CD8-positive, alpha-beta memory T cell (primary cell): ENCODE data around the gene RCCD1. TPM values are rescaled to one million over a fixed set of nuclear protein-coding genes. Genes with fewer than 3 reads are reported as not detected.

Experiments
- CTCF ChIA-PET: fragments of 350-600 bp; sonication (Branson Sonifier 250); formaldehyde crosslinking; loops from one replicate; lab custom pipeline; 2021; ENCODE audit warnings: antibody characterized with exemption; lab: Charles Lee
- POLR2A ChIA-PET: fragments of 350-600 bp; sonication (Branson Sonifier 250); formaldehyde crosslinking; loops from one replicate; lab custom pipeline; 2021; ENCODE audit warnings: antibody characterized with exemption; lab: Charles Lee
- DNase-seq, 5 donors: peaks; one replicate each; pipeline versions ENCODE4 v3.0.0 to v3.0.0-alpha.2; 2020 to 2022; ENCODE audit warnings: mixed read lengths in 1 of 5
- H3K27ac ChIP-seq: one replicate; pipeline ENCODE4 v1.7.0; 2013; ENCODE audit warnings: low read depth, mild to moderate bottlenecking, low read length, moderate library complexity
- H3K27me3 ChIP-seq: 2 replicates; pipeline ENCODE4 v1.7.0; 2013; ENCODE audit warnings: low read length, mild to moderate bottlenecking; ENCODE audit not compliant: insufficient read depth, poor library complexity, severe bottlenecking
- H3K36me3 ChIP-seq: 2 replicates; pipeline ENCODE4 v1.7.0; 2013; ENCODE audit warnings: mild to moderate bottlenecking, low read length, moderate library complexity; ENCODE audit not compliant: insufficient read depth
- H3K4me1 ChIP-seq: 2 replicates; pipeline ENCODE4 v1.7.0; 2013; ENCODE audit warnings: mild to moderate bottlenecking, low read length, moderate library complexity; ENCODE audit not compliant: insufficient read depth
- H3K4me3 ChIP-seq: 2 replicates; pipeline ENCODE4 v1.7.0; 2013; ENCODE audit warnings: mild to moderate bottlenecking, low read length
- H3K9me3 ChIP-seq: 2 replicates; pipeline ENCODE4 v1.7.0; 2013; ENCODE audit warnings: mild to moderate bottlenecking, low read length
- H3K27ac Mint-ChIP-seq, 8 donors: one replicate each; pipeline ENCODE4 v1.8.0; 2020 to 2021; ENCODE audit warnings: mixed read lengths in 8 of 8, mild to moderate bottlenecking in 6 of 8, inconsistent platforms in 3 of 8, moderate library complexity in 3 of 8
- H3K27me3 Mint-ChIP-seq, 2 donors: one replicate each; pipeline ENCODE4 v1.8.0; 2020 to 2021; ENCODE audit warnings: mixed read lengths in 2 of 2, mild to moderate bottlenecking in 1 of 2, moderate library complexity in 1 of 2
- H3K36me3 Mint-ChIP-seq, 3 donors: one replicate each; pipeline ENCODE4 v1.8.0; 2020 to 2021; ENCODE audit warnings: mixed read lengths in 3 of 3, inconsistent platforms in 1 of 3, mild to moderate bottlenecking in 1 of 3
- H3K4me1 Mint-ChIP-seq, 3 donors: one replicate each; pipeline ENCODE4 v1.8.0; 2020 to 2021; ENCODE audit warnings: mixed read lengths in 3 of 3, inconsistent platforms in 1 of 3, mild to moderate bottlenecking in 1 of 3
- H3K4me3 Mint-ChIP-seq, 7 donors: one replicate each; pipeline ENCODE4 v1.8.0; 2020 to 2021; ENCODE audit warnings: mixed read lengths in 7 of 7, mild to moderate bottlenecking in 6 of 7, moderate library complexity in 4 of 7, inconsistent platforms in 2 of 7
- H3K9me3 Mint-ChIP-seq, 5 donors: one replicate each; pipeline ENCODE4 v1.8.0; 2020 to 2022; ENCODE audit warnings: mixed read lengths in 5 of 5, mild to moderate bottlenecking in 3 of 5, moderate library complexity in 2 of 5, inconsistent platforms in 1 of 5
- polyA plus RNA-seq: library from polyadenylated mRNA; unstranded; fragments of 300-500 nt; fragmentation: Illumina TruSeq; gene quantifications from one replicate; pipeline ENCODE4 v1.2.3, GENCODE V29; 2021
- total RNA-seq, 2 experiments: library from RNA; stranded (reverse); gene quantifications; one replicate each; pipeline ENCODE4 v1.2.3, GENCODE V29; 2021

Gene RCCD1
- total and polyA plus RNA-seq, 3 experiments from 2014 or later, result 2.6 to 21.7 (median 20.9) TPM

GRCh38 chr15:90960298-90961091 lies 5.8 kb downstream of the RCCD1 start:
- ChIA-PET CTCF (interaction anchor here (1.1 to 1.2 kb wide), 2 partner anchors 62 to 72 kb away, joined by 3 read pairs; partner anchors contain the start of gene VPS33B), POLR2A (no interaction called here)
- Histone ChIP-seq H3K9me3 (no peaks in the 10 kb centered on the region), H3K36me3 (no peaks in the 10 kb centered on the region), H3K4me1 (peaks cover 11% of the 10 kb centered on the region), H3K4me3 (no peak overlapping the region), H3K27ac (no peak overlapping the region), H3K27me3 (no peaks in the 10 kb centered on the region)
- no peak for DNase-seq
- peaks cover 0 to 16% (median 14%) of the 10 kb centered on the region in 3 donors for H3K4me1 Mint-ChIP-seq
- H3K4me3 Mint-ChIP-seq, result no peak overlapping the region
- H3K27me3 Mint-ChIP-seq, result no peaks in the 10 kb centered on the region
- no peaks in the 10 kb centered on the region for H3K9me3 Mint-ChIP-seq
- H3K27ac Mint-ChIP-seq, result peak overlapping the region in 1 of 8 donors; percentile 54
- peaks cover 0 to 46% (median 7%) of the 10 kb centered on the region in 3 donors for H3K36me3 Mint-ChIP-seq

DNA sequence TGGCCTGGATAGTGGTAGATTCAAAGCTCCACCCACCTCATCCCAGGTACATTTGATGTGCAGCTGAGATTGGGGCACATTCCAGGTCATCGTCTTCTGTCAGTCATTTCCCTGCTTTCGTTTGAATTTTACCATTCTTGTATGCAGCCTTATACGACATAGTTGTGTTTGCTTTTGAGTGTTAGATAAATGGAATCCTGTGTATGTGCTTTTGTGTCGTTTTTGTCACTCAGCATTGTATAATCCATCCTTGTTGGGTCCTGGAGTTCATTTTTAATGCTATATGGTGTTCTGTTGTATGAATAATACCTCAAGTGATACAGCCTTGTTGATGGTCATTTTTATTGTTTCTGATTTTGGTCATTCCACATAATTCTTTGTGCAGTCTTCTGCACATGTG lies 7.3 kb downstream of the RCCD1 start:
- Histone ChIP-seq H3K4me1 (no peaks in the 10 kb centered on the region), H3K36me3 (no peaks in the 10 kb centered on the region), H3K27me3 (no peaks in the 10 kb centered on the region), H3K27ac (no peak overlapping the region), H3K4me3 (no peak overlapping the region), H3K9me3 (no peaks in the 10 kb centered on the region)
- DNase-seq, result no peak
- POLR2A ChIA-PET, result no interaction called here
- H3K9me3 Mint-ChIP-seq, result no peaks in the 10 kb centered on the region
- no peak overlapping the region for H3K4me3 Mint-ChIP-seq
- peaks cover 0 to 54% (median 7%) of the 10 kb centered on the region in 3 donors for H3K36me3 Mint-ChIP-seq
- H3K27ac Mint-ChIP-seq, result peak overlapping the region in 1 of 8 donors; percentile 19
- CTCF ChIA-PET, result interaction anchor here (1.4 kb wide), 1 partner anchor 21 kb away, joined by 4 read pairs; no protein-coding TSS in a partner anchor
- peaks cover 0 to 5% (median 5%) of the 10 kb centered on the region in 3 donors for H3K4me1 Mint-ChIP-seq
- H3K27me3 Mint-ChIP-seq, result no peaks in the 10 kb centered on the region

GRCh38 chr15:90966262-90966661 lies 11.6 kb downstream of the RCCD1 start:
- Mint-ChIP-seq H3K9me3 (no peaks in the 10 kb centered on the region), H3K27me3 (peaks cover 0 to 1% of the 10 kb centered on the region in 2 donors), H3K4me3 (no peak overlapping the region), H3K36me3 (peaks cover 0 to 43% (median 2%) of the 10 kb centered on the region in 3 donors), H3K4me1 (no peaks in the 10 kb centered on the region), H3K27ac (peak overlapping the region in 2 of 8 donors; percentile 12 to 77)
- H3K4me1 ChIP-seq, result no peaks in the 10 kb centered on the region
- no peaks in the 10 kb centered on the region for H3K9me3 ChIP-seq
- H3K4me3 ChIP-seq, result no peak overlapping the region
- POLR2A ChIA-PET, result no interaction called here
- CTCF ChIA-PET, result interaction anchor here (1.3 kb wide), 1 partner anchor 10 kb away, joined by 4 read pairs; no protein-coding TSS in a partner anchor
- H3K36me3 ChIP-seq, result no peaks in the 10 kb centered on the region
- no peak overlapping the region for H3K27ac ChIP-seq
- no peaks in the 10 kb centered on the region for H3K27me3 ChIP-seq
- no peak for DNase-seq

GRCh38 chr15:90967206-90967605 lies 12.5 kb downstream of the RCCD1 start:
- Mint-ChIP-seq H3K9me3 (no peaks in the 10 kb centered on the region), H3K27me3 (peaks cover 0 to 1% of the 10 kb centered on the region in 2 donors), H3K36me3 (peaks cover 0 to 33% (median under 1%) of the 10 kb centered on the region in 3 donors), H3K4me3 (no peak overlapping the region), H3K27ac (peak overlapping the region in 2 of 8 donors; percentile 21 to 22), H3K4me1 (no peaks in the 10 kb centered on the region)
- POLR2A ChIA-PET, result no interaction called here
- no peaks in the 10 kb centered on the region for H3K27me3 ChIP-seq
- no peak overlapping the region for H3K4me3 ChIP-seq
- H3K4me1 ChIP-seq, result no peaks in the 10 kb centered on the region
- H3K36me3 ChIP-seq, result no peaks in the 10 kb centered on the region
- CTCF ChIA-PET, result interaction anchor here (1.3 kb wide), 1 partner anchor 11 kb away, joined by 4 read pairs; no protein-coding TSS in a partner anchor
- H3K27ac ChIP-seq, result no peak overlapping the region
- H3K9me3 ChIP-seq, result no peaks in the 10 kb centered on the region
- DNase-seq, result no peak

- Histone ChIP-seq H3K36me3 (no peaks in the 10 kb centered on the region), H3K4me3 (no peak overlapping the region), H3K27ac (no peak overlapping the region), H3K27me3 (no peaks in the 10 kb centered on the region), H3K4me1 (no peaks in the 10 kb centered on the region), H3K9me3 (no peaks in the 10 kb centered on the region)
- no peak overlapping the region for H3K4me3 Mint-ChIP-seq
- H3K27me3 Mint-ChIP-seq, result peaks cover 0 to 1% of the 10 kb centered on the region in 2 donors
- peak overlapping the region in 1 of 8 donors; percentile 4 for H3K27ac Mint-ChIP-seq
- DNase-seq, result no peak
- CTCF ChIA-PET, result interaction anchor here (0.7 to 2.3 kb wide), 3 partner anchors 12 to 39 kb away, joined by 3 to 8 read pairs (median 3); partner anchors contain the start of gene UNC45A
- POLR2A ChIA-PET, result no interaction called here
- H3K36me3 Mint-ChIP-seq, result peaks cover 0 to 24% (median 0%) of the 10 kb centered on the region in 3 donors
- H3K4me1 Mint-ChIP-seq, result no peaks in the 10 kb centered on the region
- no peaks in the 10 kb centered on the region for H3K9me3 Mint-ChIP-seq
Observed at GRCh38 chr15:90968434-90968833, 13.8 kb downstream of the RCCD1 start.

GRCh38 chr15:90970274-90970673 lies 15.6 kb downstream of the RCCD1 start:
- Histone ChIP-seq H3K27me3 (no peaks in the 10 kb centered on the region), H3K4me3 (no peak overlapping the region), H3K4me1 (no peaks in the 10 kb centered on the region), H3K9me3 (no peaks in the 10 kb centered on the region), H3K36me3 (no peaks in the 10 kb centered on the region), H3K27ac (no peak overlapping the region)
- no peaks in the 10 kb centered on the region for H3K4me1 Mint-ChIP-seq
- no peak for DNase-seq
- peaks cover 4 to 29% (median 5%) of the 10 kb centered on the region in 3 donors for H3K36me3 Mint-ChIP-seq
- ChIA-PET CTCF (interaction anchor here (1.5 kb wide), 1 partner anchor 14 kb away, joined by 4 read pairs; no protein-coding TSS in a partner anchor), POLR2A (no interaction called here)
- H3K4me3 Mint-ChIP-seq, result no peak overlapping the region
- no peaks in the 10 kb centered on the region for H3K9me3 Mint-ChIP-seq
- no peak overlapping the region for H3K27ac Mint-ChIP-seq
- peaks cover 0 to 1% of the 10 kb centered on the region in 2 donors for H3K27me3 Mint-ChIP-seq

GRCh38 chr15:90972133-90972532 lies 17.4 kb downstream of the RCCD1 start:
- Mint-ChIP-seq H3K36me3 (peaks cover 5 to 27% (median 6%) of the 10 kb centered on the region in 3 donors), H3K4me1 (no peaks in the 10 kb centered on the region), H3K27me3 (peaks cover 0 to 1% of the 10 kb centered on the region in 2 donors), H3K9me3 (no peaks in the 10 kb centered on the region), H3K4me3 (no peak overlapping the region), H3K27ac (peak overlapping the region in 1 of 8 donors; percentile 19)
- POLR2A ChIA-PET, result interaction anchor here (0.6 kb wide), 1 partner anchor 496 kb away, joined by 4 read pairs; no protein-coding TSS in a partner anchor
- no peak overlapping the region for H3K4me3 ChIP-seq
- CTCF ChIA-PET, result no interaction called here
- DNase-seq, result no peak
- no peaks in the 10 kb centered on the region for H3K4me1 ChIP-seq
- H3K9me3 ChIP-seq, result no peaks in the 10 kb centered on the region
- H3K27me3 ChIP-seq, result no peaks in the 10 kb centered on the region
- no peaks in the 10 kb centered on the region for H3K36me3 ChIP-seq
- H3K27ac ChIP-seq, result no peak overlapping the region

- Histone ChIP-seq H3K9me3 (no peaks in the 10 kb centered on the region), H3K27me3 (no peaks in the 10 kb centered on the region), H3K4me3 (no peak overlapping the region), H3K27ac (no peak overlapping the region), H3K36me3 (no peaks in the 10 kb centered on the region), H3K4me1 (no peaks in the 10 kb centered on the region)
- Mint-ChIP-seq H3K4me3 (no peak overlapping the region), H3K36me3 (peaks cover 5 to 23% (median 13%) of the 10 kb centered on the region in 3 donors), H3K27me3 (peaks cover 0 to 1% of the 10 kb centered on the region in 2 donors), H3K9me3 (no peaks in the 10 kb centered on the region), H3K4me1 (no peaks in the 10 kb centered on the region), H3K27ac (peak overlapping the region in 1 of 8 donors; percentile 57)
- POLR2A ChIA-PET, result no interaction called here
- CTCF ChIA-PET, result no interaction called here
- no peak for DNase-seq
Observed at GRCh38 chr15:90974216-90974615, 19.5 kb downstream of the RCCD1 start.
